ENCODE measurements around the gene CEP350.

DNA sequence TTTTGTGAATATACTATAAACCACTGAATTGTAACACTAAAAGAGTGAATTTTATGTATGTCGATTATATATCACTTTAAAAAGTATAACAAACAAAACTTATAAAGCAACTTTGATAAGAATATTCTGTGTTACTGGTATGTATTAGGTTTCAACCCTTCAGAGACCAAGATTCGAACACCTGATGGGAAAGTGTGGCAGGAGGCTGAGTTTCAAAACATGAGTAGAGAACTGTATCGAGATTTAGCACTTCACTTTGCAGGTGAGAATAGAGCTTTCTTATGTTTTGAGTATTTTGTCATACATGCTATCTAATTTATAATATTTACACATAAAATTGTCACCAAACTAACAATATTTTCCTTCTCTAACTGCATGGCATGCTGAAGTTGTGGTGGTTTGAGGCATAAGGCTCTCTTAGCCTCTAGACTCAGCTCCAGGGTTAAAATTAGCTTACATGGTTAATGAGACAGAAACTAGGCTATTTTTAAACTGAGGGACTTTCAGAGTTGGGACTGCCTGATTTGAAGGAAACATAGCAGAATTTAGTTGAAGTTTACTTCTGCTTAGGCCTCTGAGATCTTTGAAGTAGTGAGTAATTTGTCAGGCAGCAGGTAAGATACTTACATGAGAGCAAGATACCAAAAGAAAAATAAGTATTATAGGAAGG lies 48.6 kb downstream of the CEP350 start:
- TF ChIP-seq POLR2A (IDR thresholded peaks at IDR 0.05), result no peak
- TF ChIP-seq, protein P1, sequence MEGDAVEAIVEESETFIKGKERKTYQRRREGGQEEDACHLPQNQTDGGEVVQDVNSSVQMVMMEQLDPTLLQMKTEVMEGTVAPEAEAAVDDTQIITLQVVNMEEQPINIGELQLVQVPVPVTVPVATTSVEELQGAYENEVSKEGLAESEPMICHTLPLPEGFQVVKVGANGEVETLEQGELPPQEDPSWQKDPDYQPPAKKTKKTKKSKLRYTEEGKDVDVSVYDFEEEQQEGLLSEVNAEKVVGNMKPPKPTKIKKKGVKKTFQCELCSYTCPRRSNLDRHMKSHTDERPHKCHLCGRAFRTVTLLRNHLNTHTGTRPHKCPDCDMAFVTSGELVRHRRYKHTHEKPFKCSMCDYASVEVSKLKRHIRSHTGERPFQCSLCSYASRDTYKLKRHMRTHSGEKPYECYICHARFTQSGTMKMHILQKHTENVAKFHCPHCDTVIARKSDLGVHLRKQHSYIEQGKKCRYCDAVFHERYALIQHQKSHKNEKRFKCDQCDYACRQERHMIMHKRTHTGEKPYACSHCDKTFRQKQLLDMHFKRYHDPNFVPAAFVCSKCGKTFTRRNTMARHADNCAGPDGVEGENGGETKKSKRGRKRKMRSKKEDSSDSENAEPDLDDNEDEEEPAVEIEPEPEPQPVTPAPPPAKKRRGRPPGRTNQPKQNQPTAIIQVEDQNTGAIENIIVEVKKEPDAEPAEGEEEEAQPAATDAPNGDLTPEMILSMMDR (IDR thresholded peaks at IDR 0.05), result no peak
